Measurements from ENCODE around the gene HNRNPC. TPM values are rescaled to one million over a fixed set of nuclear protein-coding genes. Genes with fewer than 3 reads are reported as not detected.
"Not testable (repeated sequence)": the region's sequence is repeated elsewhere in the genome, so short reads cannot be mapped to it uniquely, and the experiment has no call there.

HNRNPC gene
- polyA plus RNA-seq, 1 donor, result 668 TPM

GRCh38 chr14:21168055-21168454 is 101.2 kb downstream of the HNRNPC start:
- Histone ChIP-seq H3K9me3 (ENCODE audit: control insufficient read depth, low read depth, low read length) (no peaks in the 10 kb centered on the region), H3K27ac (ENCODE audit: low read length) (no peak overlapping the region), H3K4me1 (ENCODE audit: control insufficient read depth, insufficient read depth, low read length) (peaks cover 4% of the 10 kb centered on the region), H3K4me3 (ENCODE audit: low read length) (no peak overlapping the region), H3K27me3 (ENCODE audit: control insufficient read depth, insufficient read depth, low read length) (peaks cover 2% of the 10 kb centered on the region), H3K36me3 (ENCODE audit: control insufficient read depth, insufficient read depth, low read length) (no peaks in the 10 kb centered on the region)
- no CpG with 5 or more reads among the region's 8 CpGs for WGBS (ENCODE audit: insufficient coverage, low lambda C conversion rate)
- DNase-seq, result no peak

DNA sequence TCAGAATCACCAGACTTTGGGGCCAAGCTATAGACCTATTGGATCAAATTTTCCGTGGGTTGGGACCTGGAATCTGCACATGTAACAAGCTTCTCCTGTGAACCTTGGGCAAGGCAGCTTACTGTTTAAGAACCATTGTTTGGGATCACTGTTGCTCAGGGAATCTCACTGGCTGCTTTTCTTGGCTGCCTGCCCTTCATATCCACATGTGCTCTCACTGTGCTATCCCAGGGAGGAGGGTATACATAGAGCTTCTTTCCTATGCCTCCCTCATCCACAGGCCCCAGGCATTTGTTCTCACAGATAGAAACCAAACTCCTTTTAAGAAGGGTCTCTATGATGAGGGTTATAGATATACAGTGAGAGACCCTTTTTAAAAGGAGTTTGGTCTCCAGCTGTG is 103.6 kb downstream of the HNRNPC start:
- H3K27me3 ChIP-seq (ENCODE audit: control insufficient read depth, insufficient read depth, low read length); H3K36me3 ChIP-seq (ENCODE audit: control insufficient read depth, insufficient read depth, low read length); H3K9me3 ChIP-seq (ENCODE audit: control insufficient read depth, low read depth, low read length); DNase-seq; H3K4me3 ChIP-seq (ENCODE audit: low read length); H3K4me1 ChIP-seq (ENCODE audit: control insufficient read depth, insufficient read depth, low read length); H3K27ac ChIP-seq (ENCODE audit: low read length): not testable (repeated sequence)
- WGBS (ENCODE audit: insufficient coverage, low lambda C conversion rate), result no CpG with 5 or more reads among the region's 1 CpG

DNA sequence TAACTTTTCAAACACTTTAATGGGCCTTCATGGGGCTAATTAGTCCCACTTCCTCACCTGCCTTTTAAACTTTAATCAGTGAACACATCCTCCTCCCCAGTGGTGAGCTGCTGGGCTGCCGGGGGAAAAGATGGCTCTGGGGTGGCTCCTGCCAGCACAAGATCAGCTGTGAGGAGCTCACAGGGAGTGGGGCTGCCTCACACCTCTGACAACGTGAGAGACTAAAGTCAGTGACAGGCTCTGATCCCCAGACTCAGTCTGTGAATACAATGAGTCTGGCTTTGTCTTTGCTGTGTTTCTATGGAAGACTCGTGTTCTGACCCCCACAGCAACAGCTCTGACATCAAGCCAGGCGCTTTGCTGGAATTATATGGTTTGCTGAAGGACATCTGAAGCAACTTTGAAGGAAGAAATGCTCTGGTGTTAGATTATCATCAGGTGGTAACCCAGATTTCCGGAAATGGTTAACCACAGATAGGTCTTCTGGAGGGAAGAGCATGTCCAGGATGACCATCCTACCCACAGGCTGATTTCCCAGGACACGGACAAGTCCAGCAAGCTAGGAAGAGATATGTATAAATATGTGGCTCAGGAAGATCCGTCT is 104.1 kb downstream of the HNRNPC start:
- not testable (repeated sequence) for H3K4me1 ChIP-seq (ENCODE audit: control insufficient read depth, insufficient read depth, low read length); DNase-seq; H3K9me3 ChIP-seq (ENCODE audit: control insufficient read depth, low read depth, low read length); H3K4me3 ChIP-seq (ENCODE audit: low read length); H3K27ac ChIP-seq (ENCODE audit: low read length); H3K36me3 ChIP-seq (ENCODE audit: control insufficient read depth, insufficient read depth, low read length); H3K27me3 ChIP-seq (ENCODE audit: control insufficient read depth, insufficient read depth, low read length)
- no CpG with 5 or more reads among the region's 7 CpGs for WGBS (ENCODE audit: insufficient coverage, low lambda C conversion rate)

GRCh38 chr14:21163871-21164291 is 105.4 kb downstream of the HNRNPC start:
- no peak for DNase-seq
- Histone ChIP-seq H3K27ac (ENCODE audit: low read length) (no peak overlapping the region), H3K4me3 (ENCODE audit: low read length) (no peak overlapping the region), H3K9me3 (ENCODE audit: control insufficient read depth, low read depth, low read length) (no peaks in the 10 kb centered on the region), H3K36me3 (ENCODE audit: control insufficient read depth, insufficient read depth, low read length) (no peaks in the 10 kb centered on the region), H3K27me3 (ENCODE audit: control insufficient read depth, insufficient read depth, low read length) (peaks cover 2% of the 10 kb centered on the region), H3K4me1 (ENCODE audit: control insufficient read depth, insufficient read depth, low read length) (no peaks in the 10 kb centered on the region)
- WGBS (ENCODE audit: insufficient coverage, low lambda C conversion rate), result no CpG with 5 or more reads among the region's 4 CpGs

- Histone ChIP-seq H3K9me3 (ENCODE audit: control insufficient read depth, low read depth, low read length) (no peaks in the 10 kb centered on the region), H3K27me3 (ENCODE audit: control insufficient read depth, insufficient read depth, low read length) (no peaks in the 10 kb centered on the region), H3K4me3 (ENCODE audit: low read length) (no peak overlapping the region), H3K4me1 (ENCODE audit: control insufficient read depth, insufficient read depth, low read length) (no peaks in the 10 kb centered on the region), H3K36me3 (ENCODE audit: control insufficient read depth, insufficient read depth, low read length) (no peaks in the 10 kb centered on the region), H3K27ac (ENCODE audit: low read length) (no peak overlapping the region)
- DNase-seq, result no peak
- no CpG with 5 or more reads among the region's 5 CpGs for WGBS (ENCODE audit: insufficient coverage, low lambda C conversion rate)
Measured at GRCh38 chr14:21162081-21162480, 107.2 kb downstream of the HNRNPC start.

DNA sequence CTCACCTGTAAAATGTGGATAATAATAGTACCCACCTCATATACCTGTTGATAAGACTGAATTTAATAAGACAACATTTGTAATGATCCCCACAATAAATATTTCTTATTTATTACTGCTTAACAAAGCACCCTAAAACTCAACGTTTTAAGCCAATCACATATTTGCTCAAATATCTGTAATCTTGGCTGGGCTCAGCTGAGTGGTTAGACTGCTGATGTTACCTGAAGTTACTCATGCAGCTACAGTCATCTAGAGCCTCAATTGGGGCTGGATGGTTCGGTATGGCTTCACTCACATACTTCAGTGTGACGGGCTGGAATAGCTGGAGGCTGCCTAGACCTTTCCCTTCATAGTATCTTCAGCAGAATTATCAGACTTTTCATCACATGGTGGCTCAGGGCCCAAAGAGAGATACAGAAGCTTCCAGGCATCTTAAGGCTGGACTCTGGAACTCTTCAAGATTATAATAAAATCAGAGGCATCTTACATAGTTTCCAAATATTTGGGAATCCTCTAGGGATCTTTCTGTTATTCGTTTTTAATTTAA is 109.1 kb downstream of the HNRNPC start:
- H3K27ac ChIP-seq (ENCODE audit: low read length), result no peak overlapping the region
- H3K9me3 ChIP-seq (ENCODE audit: control insufficient read depth, low read depth, low read length), result no peaks in the 10 kb centered on the region
- H3K36me3 ChIP-seq (ENCODE audit: control insufficient read depth, insufficient read depth, low read length), result no peaks in the 10 kb centered on the region
- peaks cover 3% of the 10 kb centered on the region for H3K27me3 ChIP-seq (ENCODE audit: control insufficient read depth, insufficient read depth, low read length)
- no peak overlapping the region for H3K4me3 ChIP-seq (ENCODE audit: low read length)
- DNase-seq, result no peak
- WGBS (ENCODE audit: insufficient coverage, low lambda C conversion rate), result 75% methylated on average over 1 of the region's 4 CpGs
- H3K4me1 ChIP-seq (ENCODE audit: control insufficient read depth, insufficient read depth, low read length), result no peaks in the 10 kb centered on the region

Other genes starting within 250 kb of the HNRNPC start
- gene NDRG2, start 244.4 kb downstream of the HNRNPC start, polyA plus RNA-seq, result 76.5 TPM
- 0.16 TPM for gene TPPP2, start 239.2 kb downstream of the HNRNPC start, polyA plus RNA-seq
- 0.09 TPM for gene RNASE13, start 234.6 kb downstream of the HNRNPC start, polyA plus RNA-seq
- gene RNASE7, start 227.1 kb downstream of the HNRNPC start, polyA plus RNA-seq, result 0.09 TPM
- gene RNASE8, start 211.6 kb downstream of the HNRNPC start, polyA plus RNA-seq, result not detected
- 28.7 TPM for gene ARHGEF40, start 199.1 kb downstream of the HNRNPC start, polyA plus RNA-seq
- gene ZNF219, start 170.8 kb downstream of the HNRNPC start, polyA plus RNA-seq, result 45.2 TPM
- 62.3 TPM for gene TMEM253, start 168.4 kb downstream of the HNRNPC start, polyA plus RNA-seq
- not detected for gene OR5AU1, start 113.4 kb downstream of the HNRNPC start, polyA plus RNA-seq
- gene RPGRIP1, start 10.6 kb upstream of the HNRNPC start, polyA plus RNA-seq, result 0.49 TPM
- 81.9 TPM for gene SUPT16H, start 114.6 kb upstream of the HNRNPC start, polyA plus RNA-seq
- 40.0 TPM for gene CHD8, start 186.7 kb upstream of the HNRNPC start, polyA plus RNA-seq
- gene RAB2B, start 207.5 kb upstream of the HNRNPC start, polyA plus RNA-seq, result 31.6 TPM
- gene TOX4, start 207.8 kb upstream of the HNRNPC start, polyA plus RNA-seq, result 55.2 TPM
- 57.9 TPM for gene METTL3, start 241.9 kb upstream of the HNRNPC start, polyA plus RNA-seq

Data from large intestine (tissue), 3 donors.